ENCODE measurements around the gene CCDC92. TPM values are rescaled to one million over a fixed set of nuclear protein-coding genes. Genes with fewer than 3 reads are reported as not detected.

The CCDC92 gene
- total and polyA plus RNA-seq, 2 of the 8 experiments (the other 6 are each of a cell fraction or from before 2014, with no cell fraction given): 0.43 to 0.51 TPM

DNA sequence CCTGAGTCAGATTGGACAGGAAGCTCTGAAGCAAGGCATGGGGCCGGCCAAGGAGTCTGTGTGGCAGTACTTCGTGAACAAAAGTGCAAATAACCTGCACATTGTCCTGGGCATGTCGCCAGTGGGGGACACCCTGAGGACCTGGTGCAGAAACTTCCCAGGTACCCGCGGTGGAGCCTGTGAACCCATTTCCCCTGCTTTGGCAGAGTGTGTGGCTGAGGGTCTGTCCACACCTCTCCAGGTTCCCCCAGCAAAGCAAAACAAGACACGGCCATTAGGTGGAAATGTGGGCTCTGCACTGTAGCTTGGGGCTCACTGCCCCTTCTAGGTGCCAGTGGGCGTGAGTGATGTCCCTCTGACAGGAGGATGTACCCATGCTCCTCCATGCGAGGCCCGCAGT, 79.4 kb downstream of the CCDC92 start (continued):
- TF ChIP-seq SIN3A (conservative IDR thresholded peaks at IDR 0.05 in 1 of 2, IDR thresholded peaks at IDR 0.05 in 1 of 2; ENCODE audit: low read depth in 1 of 2, low read length in 2 of 2): no peak
- no peak for TF ChIP-seq JUND (IDR thresholded peaks at IDR 0.05; ENCODE audit: low read length)
- TF ChIP-seq TAF1 (IDR thresholded peaks at IDR 0.05; ENCODE audit: low read depth, low read length): no peak
- TF ChIP-seq SIX5 (IDR thresholded peaks at IDR 0.05; ENCODE audit: low read depth, low read length): no peak
- no peak for TF ChIP-seq POLR2A (IDR thresholded peaks at IDR 0.05; ENCODE audit: control extremely low read depth in 1 of 2, low read depth in 2 of 2, low read length in 2 of 2)
- no peak for TF ChIP-seq CHD2 (IDR thresholded peaks at IDR 0.05; ENCODE audit: low read length)
- no peak for TF ChIP-seq EZH2 (IDR thresholded peaks at IDR 0.05; ENCODE audit: low read depth, low read length, severe bottlenecking)
- TF ChIP-seq KDM5A (IDR thresholded peaks at IDR 0.05; ENCODE audit: low read length): no peak
